PC-9 (cell line): ENCODE results near the gene ROR2.

Source experiments
- EZH2 ChIP-seq: fragments of 200-600 bp; sonication (generic); IDR thresholded peaks from 2 replicates; pipeline ENCODE4 v1.8.0; 2017; ENCODE audit warnings: antibody characterized with exemption, low read depth
- TF ChIP-seq, protein P1 (sequence below): fragments of 200-600 bp; sonication (generic); conservative IDR thresholded peaks from 2 replicates; pipeline ENCODE4 v1.6.1; 2017; ENCODE audit warnings: mixed run types, antibody characterized with exemption, mild to moderate bottlenecking, moderate library complexity

DNA sequence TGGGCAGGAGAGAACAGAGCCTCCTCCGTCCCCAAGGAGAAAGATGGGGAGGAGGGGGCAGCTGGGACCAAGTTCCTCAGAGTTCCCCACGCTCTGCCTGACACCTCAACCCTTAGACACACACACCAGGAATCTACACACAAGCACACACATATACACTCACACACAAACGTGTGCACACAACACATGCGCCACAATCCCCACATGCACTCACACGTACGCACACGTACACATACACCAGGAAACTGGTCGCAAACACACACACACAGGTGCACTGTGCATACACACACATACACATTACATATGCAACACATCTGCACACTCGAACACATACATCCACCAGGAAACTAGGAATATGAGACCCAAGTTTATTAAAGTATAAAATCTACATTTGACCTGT lies 50.4 kb downstream of the ROR2 start:
- TF ChIP-seq, protein P1, sequence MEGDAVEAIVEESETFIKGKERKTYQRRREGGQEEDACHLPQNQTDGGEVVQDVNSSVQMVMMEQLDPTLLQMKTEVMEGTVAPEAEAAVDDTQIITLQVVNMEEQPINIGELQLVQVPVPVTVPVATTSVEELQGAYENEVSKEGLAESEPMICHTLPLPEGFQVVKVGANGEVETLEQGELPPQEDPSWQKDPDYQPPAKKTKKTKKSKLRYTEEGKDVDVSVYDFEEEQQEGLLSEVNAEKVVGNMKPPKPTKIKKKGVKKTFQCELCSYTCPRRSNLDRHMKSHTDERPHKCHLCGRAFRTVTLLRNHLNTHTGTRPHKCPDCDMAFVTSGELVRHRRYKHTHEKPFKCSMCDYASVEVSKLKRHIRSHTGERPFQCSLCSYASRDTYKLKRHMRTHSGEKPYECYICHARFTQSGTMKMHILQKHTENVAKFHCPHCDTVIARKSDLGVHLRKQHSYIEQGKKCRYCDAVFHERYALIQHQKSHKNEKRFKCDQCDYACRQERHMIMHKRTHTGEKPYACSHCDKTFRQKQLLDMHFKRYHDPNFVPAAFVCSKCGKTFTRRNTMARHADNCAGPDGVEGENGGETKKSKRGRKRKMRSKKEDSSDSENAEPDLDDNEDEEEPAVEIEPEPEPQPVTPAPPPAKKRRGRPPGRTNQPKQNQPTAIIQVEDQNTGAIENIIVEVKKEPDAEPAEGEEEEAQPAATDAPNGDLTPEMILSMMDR, result no peak
- TF ChIP-seq EZH2, result no peak
